Superior temporal gyrus (tissue), 1 donor: ENCODE results near the gene PPFIA3.
"Not testable (repeated sequence)": the region's sequence is repeated elsewhere in the genome, so short reads cannot be mapped to it uniquely, and the experiment has no call there.

Experiments used
- DNase-seq: peaks from one replicate; pipeline ENCODE4 v3.0.0-alpha.2; 2016; ENCODE audit errors: extremely low spot score

Gene PPFIA3

GRCh38 chr19:49123285-49123684 is 3.9 kb downstream of the PPFIA3 start:
- not testable (repeated sequence) for DNase-seq

- no peak for DNase-seq
Measured at GRCh38 chr19:49125025-49125731, 5.8 kb downstream of the PPFIA3 start.

GRCh38 chr19:49126575-49126974 is 7.2 kb downstream of the PPFIA3 start:
- DNase-seq = no peak

GRCh38 chr19:49127225-49127624 is 7.9 kb downstream of the PPFIA3 start:
- not testable (repeated sequence) for DNase-seq

GRCh38 chr19:49127674-49128544 is 8.6 kb downstream of the PPFIA3 start:
- DNase-seq = peak; percentile 95

- no peak for DNase-seq
Measured at GRCh38 chr19:49128545-49129237, 9.3 kb downstream of the PPFIA3 start.

- no peak for DNase-seq
Measured at GRCh38 chr19:49129238-49129583, 9.9 kb downstream of the PPFIA3 start.

- no peak for DNase-seq
Measured at GRCh38 chr19:49130325-49130724, 11.0 kb downstream of the PPFIA3 start.

GRCh38 chr19:49132974-49133609 is 13.7 kb downstream of the PPFIA3 start:
- DNase-seq = no peak

- no peak for DNase-seq
Measured at GRCh38 chr19:49133621-49134454, 14.5 kb downstream of the PPFIA3 start.

GRCh38 chr19:49135686-49136085 is 16.3 kb downstream of the PPFIA3 start:
- no peak for DNase-seq

- DNase-seq = no peak
Measured at GRCh38 chr19:49136771-49137171, 17.4 kb downstream of the PPFIA3 start.

- DNase-seq = no peak
Measured at GRCh38 chr19:49140951-49141350, 21.6 kb downstream of the PPFIA3 start.

GRCh38 chr19:49141352-49141751 is 22.0 kb downstream of the PPFIA3 start:
- DNase-seq = no peak

GRCh38 chr19:49142866-49143335 is 23.6 kb downstream of the PPFIA3 start:
- peak; percentile 90 for DNase-seq

GRCh38 chr19:49145573-49146407 is 26.4 kb downstream of the PPFIA3 start:
- peak; percentile 80 for DNase-seq

- not testable (repeated sequence) for DNase-seq
Measured at GRCh38 chr19:49146408-49146770, 27.0 kb downstream of the PPFIA3 start.

GRCh38 chr19:49148044-49148682 is 28.8 kb downstream of the PPFIA3 start:
- DNase-seq = no peak

GRCh38 chr19:49148784-49149651 is 29.7 kb downstream of the PPFIA3 start:
- DNase-seq = peak; percentile 76
